CD14-positive monocyte (primary cell): ENCODE measurements around the gene PPP1R17. TPM values are rescaled to one million over a fixed set of nuclear protein-coding genes. Genes with fewer than 3 reads are reported as not detected.

Source experiments
- DNase-seq, 3 donors: peaks; one replicate each; pipeline ENCODE4 v3.0.0-alpha.2; 2011 to 2022
- H2AFZ ChIP-seq: 2 replicates; pipeline ENCODE4 v1.6.0; 2012; ENCODE audit warnings: mild to moderate bottlenecking, low read depth, low read length, inconsistent platforms; ENCODE audit not compliant: insufficient read depth, poor library complexity, severe bottlenecking
- H3K27ac ChIP-seq, 2 donors: 1 replicate in 1 of 2; 2 replicates in 1 of 2; pipeline ENCODE4 v1.5.1; 2012 to 2013; ENCODE audit warnings: low read length in 2 of 2, control low read depth in 1 of 2, inconsistent platforms in 1 of 2, low read depth in 1 of 2, mild to moderate bottlenecking in 1 of 2
- H3K27me3 ChIP-seq, 2 donors: one replicate each; pipeline versions ENCODE4 v1.6.0 to v1.6.1; 2011 to 2013; ENCODE audit warnings: low read length in 2 of 2; ENCODE audit not compliant: control insufficient read depth in 2 of 2, insufficient read depth in 2 of 2
- H3K36me3 ChIP-seq, 2 donors: replicated peaks in 1 of 2; 1 replicate in 1 of 2; 2 replicates in 1 of 2; pipeline versions ENCODE4 v1.5.1 to v1.6.1; 2012 to 2013; ENCODE audit warnings: low read length in 2 of 2, control low read depth in 1 of 2, inconsistent platforms in 1 of 2, mild to moderate bottlenecking in 1 of 2; ENCODE audit not compliant: insufficient read depth in 2 of 2, control insufficient read depth in 1 of 2
- H3K4me1 ChIP-seq, 2 donors: 1 replicate in 1 of 2; 2 replicates in 1 of 2; pipeline versions ENCODE4 v1.5.1 to v1.6.1; 2012 to 2013; ENCODE audit warnings: low read length in 2 of 2, control low read depth in 1 of 2, inconsistent platforms in 1 of 2, mild to moderate bottlenecking in 1 of 2, moderate library complexity in 1 of 2; ENCODE audit not compliant: insufficient read depth in 2 of 2, control insufficient read depth in 1 of 2
- H3K4me2 ChIP-seq: replicated peaks from 2 replicates; pipeline ENCODE3; 2012; ENCODE audit warnings: low read length, moderate library complexity, mild to moderate bottlenecking; ENCODE audit not compliant: poor library complexity, severe bottlenecking; ENCODE audit errors: extremely low read depth
- H3K4me3 ChIP-seq, 3 experiments: fragments of 200-600 bp in 1 of 3; sonication (generic) in 1 of 3; replicated peaks in 1 of 3; 1 replicate in 2 of 3; 2 replicates in 1 of 3; pipeline ENCODE4 v1.5.1; 2011 to 2013; ENCODE audit warnings: low read length in 3 of 3, mild to moderate bottlenecking in 3 of 3, control low read depth in 2 of 3, low read depth in 2 of 3, inconsistent platforms in 1 of 3, moderate library complexity in 1 of 3
- H3K79me2 ChIP-seq: 2 replicates; pipeline ENCODE4 v1.6.0; 2012; ENCODE audit warnings: mild to moderate bottlenecking, control low read depth, inconsistent platforms, low read length, moderate library complexity; ENCODE audit not compliant: insufficient read depth
- H3K9ac ChIP-seq: 2 replicates; pipeline ENCODE4 v1.6.0; 2017; ENCODE audit warnings: low read length, mild to moderate bottlenecking; ENCODE audit not compliant: insufficient read depth, poor library complexity, severe bottlenecking
- H3K9me3 ChIP-seq, 2 donors: replicated peaks in 1 of 2; 1 replicate in 1 of 2; 2 replicates in 1 of 2; pipeline versions ENCODE4 v1.5.1 to v1.6.1; 2012 to 2013; ENCODE audit warnings: low read length in 2 of 2, control low read depth in 1 of 2; ENCODE audit not compliant: control insufficient read depth in 1 of 2, insufficient read depth in 1 of 2
- H4K20me1 ChIP-seq: 2 replicates; pipeline ENCODE4 v1.6.0; 2012; ENCODE audit warnings: mild to moderate bottlenecking, low read length, control low read depth, moderate library complexity; ENCODE audit not compliant: insufficient read depth
- H3K27ac Mint-ChIP-seq, 7 donors: one replicate each; pipeline ENCODE4 v1.8.0; 2020; ENCODE audit warnings: mild to moderate bottlenecking in 7 of 7, mixed read lengths in 7 of 7, moderate library complexity in 6 of 7, inconsistent platforms in 2 of 7
- H3K27me3 Mint-ChIP-seq, 3 donors: one replicate each; pipeline ENCODE4 v1.8.0; 2021 to 2022; ENCODE audit warnings: low read depth in 3 of 3, mild to moderate bottlenecking in 3 of 3, mixed read lengths in 3 of 3, moderate library complexity in 3 of 3, inconsistent platforms in 1 of 3
- H3K36me3 Mint-ChIP-seq, 2 donors: one replicate each; pipeline ENCODE4 v1.8.0; 2020; ENCODE audit warnings: mixed read lengths in 2 of 2, inconsistent platforms in 1 of 2, mild to moderate bottlenecking in 1 of 2
- H3K4me1 Mint-ChIP-seq: one replicate; pipeline ENCODE4 v1.8.0; 2020; ENCODE audit warnings: mild to moderate bottlenecking, mixed read lengths
- H3K4me3 Mint-ChIP-seq, 2 donors: one replicate each; pipeline ENCODE4 v1.8.0; 2020; ENCODE audit warnings: mild to moderate bottlenecking in 2 of 2, mixed read lengths in 2 of 2, moderate library complexity in 1 of 2
- H3K9me3 Mint-ChIP-seq, 7 donors: one replicate each; pipeline ENCODE4 v1.8.0; 2020 to 2022; ENCODE audit warnings: mixed read lengths in 7 of 7, mild to moderate bottlenecking in 6 of 7, moderate library complexity in 6 of 7, inconsistent platforms in 2 of 7
- WGBS: methylation state at CpG from one replicate; pipeline ENCODE4 v1.1.5; 2013; ENCODE audit warnings: missing lambda C conversion rate; ENCODE audit not compliant: insufficient coverage; 5-methylcytosine and 5-hydroxymethylcytosine counted together
- intact Hi-C, 2 donors: fragments of 100-400 bp; cut with micrococcal nuclease; formaldehyde crosslinking; loops; one replicate each; pipeline versions ENCODE4 v1.15.0 to v1.15.1; 2023
- polyA plus RNA-seq, 3 donors: library from polyadenylated mRNA; depleted of rRNA in 1 of 3; unstranded in 2 of 3; stranded (reverse) in 1 of 3; fragments of 300-500 nt in 2 of 3; fragments of >200 nt in 1 of 3; fragmentation: Illumina TruSeq in 2 of 3; gene quantifications; 1 replicate in 2 of 3; 2 replicates in 1 of 3; pipeline ENCODE4 v1.2.3, GENCODE V29; 2012 to 2021
- TF ChIP-seq, protein P1 (sequence below): fragments of 200-600 bp; IDR thresholded peaks from one replicate; pipeline ENCODE4 v1.8.0; 2022; ENCODE audit warnings: antibody characterized with exemption, mild to moderate bottlenecking

The PPP1R17 gene
- polyA plus RNA-seq, 3 donors = 0.20 to 2.0 (median 0.85) TPM

DNA sequence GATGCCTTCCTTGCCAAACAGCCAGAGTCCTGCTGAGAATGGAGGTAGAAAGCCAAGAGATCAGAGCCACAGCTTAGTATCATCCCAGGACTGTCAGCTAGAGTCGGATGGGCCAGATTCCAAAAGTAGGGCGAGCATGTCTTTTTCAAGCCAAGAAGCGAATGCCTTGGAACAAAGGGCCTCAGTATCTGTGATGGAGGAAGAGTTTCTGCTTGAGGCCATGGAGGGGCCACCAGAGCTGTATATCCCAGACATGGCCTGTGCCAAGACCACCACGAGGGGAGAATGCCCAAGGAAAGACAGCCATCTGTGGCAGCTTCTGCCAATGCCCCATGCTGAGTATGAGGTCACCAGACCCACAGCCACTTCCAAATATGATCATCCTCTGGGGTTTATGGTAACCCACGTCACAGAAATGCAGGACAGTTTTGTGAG lies 44.3 kb upstream of the PPP1R17 start:
- Histone ChIP-seq H2AFZ (no peak overlapping the region), H3K27ac (no peak overlapping the region), H3K9ac (no peak overlapping the region), H3K79me2 (no peaks in the 10 kb centered on the region), H3K4me2 (no peak overlapping the region), H3K9me3 (no peaks in the 10 kb centered on the region), H3K4me3 (no peak overlapping the region), H3K36me3 (no peaks in the 10 kb centered on the region), H3K27me3 (no peaks in the 10 kb centered on the region), H3K4me1 (peaks cover 34 to 36% of the 10 kb centered on the region in 2 donors), H4K20me1 (no peaks in the 10 kb centered on the region)
- Mint-ChIP-seq H3K9me3 (peaks cover 0 to 5% (median 0%) of the 10 kb centered on the region in 7 donors), H3K4me1 (peaks cover 34% of the 10 kb centered on the region), H3K4me3 (peak overlapping the region in 1 of 2 donors; percentile 13), H3K27ac (peak overlapping the region in 2 of 7 donors; percentile 8 to 53), H3K27me3 (peaks cover 1 to 5% (median 3%) of the 10 kb centered on the region in 3 donors), H3K36me3 (no peaks in the 10 kb centered on the region)
- DNase-seq = no peak
- 77% methylated on average over 5 of the region's 5 CpGs for WGBS
- intact Hi-C loops = loop anchor here in 1 of 2 donors (10.0 kb wide), 1 partner anchor 92 kb away; no protein-coding TSS in a partner anchor
- TF ChIP-seq, protein P1, sequence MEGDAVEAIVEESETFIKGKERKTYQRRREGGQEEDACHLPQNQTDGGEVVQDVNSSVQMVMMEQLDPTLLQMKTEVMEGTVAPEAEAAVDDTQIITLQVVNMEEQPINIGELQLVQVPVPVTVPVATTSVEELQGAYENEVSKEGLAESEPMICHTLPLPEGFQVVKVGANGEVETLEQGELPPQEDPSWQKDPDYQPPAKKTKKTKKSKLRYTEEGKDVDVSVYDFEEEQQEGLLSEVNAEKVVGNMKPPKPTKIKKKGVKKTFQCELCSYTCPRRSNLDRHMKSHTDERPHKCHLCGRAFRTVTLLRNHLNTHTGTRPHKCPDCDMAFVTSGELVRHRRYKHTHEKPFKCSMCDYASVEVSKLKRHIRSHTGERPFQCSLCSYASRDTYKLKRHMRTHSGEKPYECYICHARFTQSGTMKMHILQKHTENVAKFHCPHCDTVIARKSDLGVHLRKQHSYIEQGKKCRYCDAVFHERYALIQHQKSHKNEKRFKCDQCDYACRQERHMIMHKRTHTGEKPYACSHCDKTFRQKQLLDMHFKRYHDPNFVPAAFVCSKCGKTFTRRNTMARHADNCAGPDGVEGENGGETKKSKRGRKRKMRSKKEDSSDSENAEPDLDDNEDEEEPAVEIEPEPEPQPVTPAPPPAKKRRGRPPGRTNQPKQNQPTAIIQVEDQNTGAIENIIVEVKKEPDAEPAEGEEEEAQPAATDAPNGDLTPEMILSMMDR = no peak

DNA sequence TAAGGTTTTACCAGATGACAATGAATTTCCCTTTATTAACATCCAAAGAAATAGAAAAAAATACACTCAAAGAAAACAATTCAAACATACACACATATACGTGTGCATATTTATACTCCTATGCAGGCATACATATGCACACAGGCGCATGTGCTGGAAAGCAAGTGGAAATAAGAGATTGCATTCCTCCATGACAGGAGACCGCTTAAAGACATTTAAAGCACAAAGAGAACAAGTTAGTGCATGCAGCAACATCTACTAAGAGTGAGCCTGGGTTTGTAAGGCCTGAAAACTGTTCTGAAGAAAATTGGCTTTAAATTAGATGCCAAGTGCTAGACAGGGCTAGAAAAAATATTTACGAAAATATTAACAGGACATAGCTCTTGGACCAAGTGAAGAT lies 40.1 kb upstream of the PPP1R17 start:
- WGBS = 100% methylated on average over 3 of the region's 4 CpGs

More for the DNA sequence above, 40.1 kb upstream of the PPP1R17 start:
- Histone ChIP-seq H3K9me3 (no peaks in the 10 kb centered on the region), H3K36me3 (no peaks in the 10 kb centered on the region), H3K79me2 (no peaks in the 10 kb centered on the region), H2AFZ (no peak overlapping the region), H3K4me1 (peaks cover 24 to 29% of the 10 kb centered on the region in 2 donors), H3K27me3 (no peaks in the 10 kb centered on the region), H3K4me2 (no peak overlapping the region), H3K9ac (no peak overlapping the region), H4K20me1 (no peaks in the 10 kb centered on the region), H3K27ac (no peak overlapping the region), H3K4me3 (no peak overlapping the region)
- H3K4me3 Mint-ChIP-seq = no peak overlapping the region
- H3K36me3 Mint-ChIP-seq = no peaks in the 10 kb centered on the region
- H3K4me1 Mint-ChIP-seq = peaks cover 31% of the 10 kb centered on the region
- intact Hi-C loops = loop anchor here in 1 of 2 donors (10.0 kb wide), 1 partner anchor 88 kb away; no protein-coding TSS in a partner anchor
- no peak for DNase-seq
- peaks cover 0 to 3% (median 0%) of the 10 kb centered on the region in 7 donors for H3K9me3 Mint-ChIP-seq
- TF ChIP-seq, protein P1 = no peak
- peak overlapping the region in 4 of 7 donors; percentile 31 to 73 (median 54) for H3K27ac Mint-ChIP-seq
- peaks cover 0 to 3% (median 1%) of the 10 kb centered on the region in 3 donors for H3K27me3 Mint-ChIP-seq
